ENCODE results near the gene GALNT12.

GALNT12 gene

GRCh38 chr9:98801969-98802371 is 5.5 kb upstream of the GALNT12 start:
- no peak for DNase-seq (ENCODE audit: low read depth, low spot score)

GRCh38 chr9:98804083-98804482 is 3.4 kb upstream of the GALNT12 start:
- DNase-seq (ENCODE audit: low read depth, low spot score) = no peak

- DNase-seq (ENCODE audit: low read depth, low spot score) = no peak
These were observed 1.8 kb upstream of the GALNT12 start for GRCh38 chr9:98805506-98806272.

GRCh38 chr9:98806394-98807035 is 955 bp upstream of the GALNT12 start:
- no peak for DNase-seq (ENCODE audit: low read depth, low spot score)

GRCh38 chr9:98807814-98808195 is 335 bp downstream of the GALNT12 start:
- DNase-seq (ENCODE audit: low read depth, low spot score) = no peak

GRCh38 chr9:98808411-98808815 is 943 bp downstream of the GALNT12 start:
- no peak for DNase-seq (ENCODE audit: low read depth, low spot score)

- peak; percentile 36 for DNase-seq (ENCODE audit: low read depth, low spot score)
These were observed 1.4 kb downstream of the GALNT12 start for GRCh38 chr9:98808875-98809274.

GRCh38 chr9:98809311-98810101 is 2.0 kb downstream of the GALNT12 start:
- no peak for DNase-seq (ENCODE audit: low read depth, low spot score)

GRCh38 chr9:98810102-98810842 is 2.8 kb downstream of the GALNT12 start:
- DNase-seq (ENCODE audit: low read depth, low spot score) = no peak

- no peak for DNase-seq (ENCODE audit: low read depth, low spot score)
These were observed 3.7 kb downstream of the GALNT12 start for GRCh38 chr9:98811051-98811650.

GRCh38 chr9:98815391-98815951 is 8.0 kb downstream of the GALNT12 start:
- DNase-seq (ENCODE audit: low read depth, low spot score) = no peak

- DNase-seq (ENCODE audit: low read depth, low spot score) = no peak
These were observed 11.3 kb downstream of the GALNT12 start for GRCh38 chr9:98818764-98819163.

GRCh38 chr9:98819231-98819630 is 11.8 kb downstream of the GALNT12 start:
- no peak for DNase-seq (ENCODE audit: low read depth, low spot score)

- no peak for DNase-seq (ENCODE audit: low read depth, low spot score)
These were observed 14.4 kb downstream of the GALNT12 start for GRCh38 chr9:98821831-98822230.

GRCh38 chr9:98822661-98823060 is 15.2 kb downstream of the GALNT12 start:
- DNase-seq (ENCODE audit: low read depth, low spot score) = no peak

GRCh38 chr9:98823666-98824334 is 16.3 kb downstream of the GALNT12 start:
- no peak for DNase-seq (ENCODE audit: low read depth, low spot score)

GRCh38 chr9:98825414-98825813 is 17.9 kb downstream of the GALNT12 start:
- DNase-seq (ENCODE audit: low read depth, low spot score) = no peak

- DNase-seq (ENCODE audit: low read depth, low spot score) = no peak
These were observed 19.2 kb downstream of the GALNT12 start for GRCh38 chr9:98826716-98827115.

GRCh38 chr9:98829766-98830165 is 22.3 kb downstream of the GALNT12 start:
- DNase-seq (ENCODE audit: low read depth, low spot score) = no peak

- no peak for DNase-seq (ENCODE audit: low read depth, low spot score)
These were observed 23.1 kb downstream of the GALNT12 start for GRCh38 chr9:98830554-98830953.

- no peak for DNase-seq (ENCODE audit: low read depth, low spot score)
These were observed 24.2 kb downstream of the GALNT12 start for GRCh38 chr9:98831696-98832095.
